Body of pancreas (tissue), 4 donors: Measurements from ENCODE around the gene MYOG. TPM values are rescaled to one million over a fixed set of nuclear protein-coding genes. Genes with fewer than 3 reads are reported as not detected.

Experiments used
- ATAC-seq: fragments of 150-250 bp; one replicate; pipeline ENCODE4 v1.9.1; 2016
- DNase-seq, 4 donors: peaks; one replicate each; pipeline ENCODE4 v3.0.0-alpha.2; 2019
- H3K27ac ChIP-seq, 4 donors: fragments of 200-600 bp; sonication (generic); 1 replicate in 3 of 4; 2 replicates in 1 of 4; pipeline versions ENCODE4 v1.5.1 to v1.6.1; 2016 to 2019; ENCODE audit warnings: mild to moderate bottlenecking in 1 of 4, mixed read lengths in 1 of 4, moderate library complexity in 1 of 4
- H3K27me3 ChIP-seq, 2 donors: fragments of 200-600 bp; sonication (generic); one replicate each; pipeline ENCODE4 v1.6.0; 2016; ENCODE audit warnings: mild to moderate bottlenecking in 1 of 2
- H3K36me3 ChIP-seq, 2 donors: fragments of 200-600 bp; sonication (generic); replicated peaks in 1 of 2; 2 replicates each; pipeline ENCODE4 v1.5.1; 2016; ENCODE audit warnings: low read depth in 2 of 2; ENCODE audit not compliant: insufficient read depth in 1 of 2
- H3K4me1 ChIP-seq: fragments of 200-600 bp; sonication (generic); one replicate; pipeline ENCODE4 v1.6.0; 2016
- H3K4me3 ChIP-seq, 2 donors: fragments of 200-600 bp; sonication (generic); 1 replicate in 1 of 2; 2 replicates in 1 of 2; pipeline ENCODE4 v1.5.1; 2016 to 2019
- H3K9me3 ChIP-seq, 3 donors: fragments of 200-600 bp; sonication (generic); 1 replicate in 2 of 3; 2 replicates in 1 of 3; pipeline ENCODE4 v1.5.1; 2016
- CTCF ChIP-seq, 7 experiments: fragments of 450-650 bp in 4 of 7; fragments of 200-600 bp in 3 of 7; sonication (generic) in 3 of 7; IDR thresholded peaks; one replicate each; pipeline ENCODE4 v1.5.1; 2016 to 2019; ENCODE audit warnings: antibody characterized with exemption in 7 of 7
- POLR2A ChIP-seq, 3 donors: fragments of 450-650 bp; IDR thresholded peaks; one replicate each; pipeline ENCODE4 v1.6.1; 2016; ENCODE audit warnings: antibody characterized with exemption in 3 of 3, mild to moderate bottlenecking in 2 of 3
- WGBS, 2 donors: methylation state at CpG; one replicate each; pipeline ENCODE4 v1.1.5; 2017; 5-methylcytosine and 5-hydroxymethylcytosine counted together
- intact Hi-C: fragments of 100-400 bp; cut with DNase I; formaldehyde crosslinking; loops from one replicate; pipeline ENCODE4 v1.15.1; 2023
- total RNA-seq, 2 donors: library from RNA; depleted of rRNA; stranded (reverse); fragments of >200 nt; gene quantifications; one replicate each; pipeline ENCODE4 v1.1.0, GENCODE V29; 2016

MYOG gene
- total RNA-seq, 2 donors from 2014 or later = not detected

DNA sequence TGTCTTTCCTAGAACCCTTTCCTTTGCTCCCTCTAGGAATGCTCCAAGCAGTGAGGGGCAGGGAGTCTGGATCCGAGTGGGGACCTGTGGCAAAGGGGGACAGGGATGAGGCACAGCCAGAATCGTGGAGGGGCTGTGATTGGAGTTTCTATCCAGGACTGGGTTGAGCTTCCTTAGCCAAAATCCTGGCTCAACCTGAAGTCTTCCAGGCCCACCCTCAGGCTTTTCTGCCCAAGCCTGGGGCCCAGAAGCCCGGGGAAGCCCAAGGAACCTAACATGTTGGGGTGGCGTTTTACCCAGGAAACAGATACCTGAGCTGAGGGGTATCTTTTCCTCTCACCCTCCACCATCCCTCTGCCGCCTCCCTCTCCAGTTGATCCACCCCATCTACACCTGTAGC is 5.4 kb downstream of the MYOG start:
- Histone ChIP-seq H3K36me3 (no peaks in the 10 kb centered on the region), H3K27me3 (peaks cover 0 to 16% of the 10 kb centered on the region in 2 donors), H3K4me3 (no peak overlapping the region), H3K9me3 (no peaks in the 10 kb centered on the region), H3K27ac (no peak overlapping the region), H3K4me1 (peaks cover 9% of the 10 kb centered on the region)
- intact Hi-C loops = no loop called here
- WGBS, 2 donors = 71 to 73% methylated on average over 4 to 5 of the region's 5 CpGs
- no peak for DNase-seq
- ATAC-seq = no peak
- TF ChIP-seq CTCF (IDR thresholded peaks at IDR 0.05) = no peak
- no peak for TF ChIP-seq POLR2A (IDR thresholded peaks at IDR 0.05)

DNA sequence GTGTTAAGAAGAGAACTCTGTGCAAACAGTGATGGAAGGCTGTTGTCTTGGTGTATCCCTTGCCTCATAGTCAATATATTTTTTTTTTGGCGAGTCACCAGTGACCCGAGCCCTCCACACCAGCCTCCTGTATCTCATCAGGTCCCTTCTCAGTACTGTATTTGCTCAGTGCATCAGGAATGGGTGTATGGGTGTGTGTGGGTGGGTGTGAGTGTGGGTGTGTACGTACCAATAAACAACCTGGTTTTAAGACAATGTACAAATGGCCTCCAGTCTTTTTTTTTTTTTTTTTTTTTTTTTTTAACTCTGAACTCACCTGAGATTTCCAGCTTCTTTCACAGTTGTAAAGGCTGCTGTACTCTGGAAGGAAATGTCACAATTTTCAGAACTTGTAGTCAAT is 7.3 kb downstream of the MYOG start:
- DNase-seq (no peak), ATAC-seq (no peak)
- TF ChIP-seq POLR2A (IDR thresholded peaks at IDR 0.05) (no peak), CTCF (IDR thresholded peaks at IDR 0.05) (no peak)
- Histone ChIP-seq H3K27ac (no peak overlapping the region), H3K4me1 (peaks cover 12% of the 10 kb centered on the region), H3K9me3 (no peaks in the 10 kb centered on the region), H3K4me3 (no peak overlapping the region), H3K27me3 (peaks cover 0 to 17% of the 10 kb centered on the region in 2 donors), H3K36me3 (no peaks in the 10 kb centered on the region)
- intact Hi-C loops = no loop called here
- 51 to 60% methylated on average over 3 of the region's 3 CpGs for WGBS, 2 donors

DNA sequence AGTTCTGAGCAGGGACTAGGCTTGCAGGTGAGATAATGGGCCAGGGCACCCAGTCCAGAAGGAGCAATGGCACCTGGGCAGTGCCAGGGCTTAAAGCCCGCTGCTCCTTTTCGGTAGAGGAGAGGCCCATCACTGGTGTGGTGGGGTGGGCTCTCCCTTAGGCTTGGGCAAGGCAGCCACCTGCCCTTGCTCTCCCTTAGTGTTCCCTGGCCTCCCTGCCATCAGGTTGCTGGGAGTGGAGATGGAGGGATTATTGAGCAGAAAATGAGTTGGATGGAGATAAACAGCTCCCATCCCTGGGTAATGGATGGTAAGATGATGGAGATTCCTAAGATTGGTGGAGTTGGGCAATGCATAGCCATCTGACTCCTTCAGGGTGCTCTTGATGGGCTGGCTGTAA is 7.9 kb downstream of the MYOG start:
- no peak overlapping the region for H3K27ac ChIP-seq
- H3K4me1 ChIP-seq = peaks cover 12% of the 10 kb centered on the region
- TF ChIP-seq POLR2A (IDR thresholded peaks at IDR 0.05) (no peak), CTCF (IDR thresholded peaks at IDR 0.05) (no peak)
- intact Hi-C loops = no loop called here
- WGBS, 2 donors = 81 to 100% methylated on average over 1 to 2 of the region's 2 CpGs
- peaks cover 0 to 17% of the 10 kb centered on the region in 2 donors for H3K27me3 ChIP-seq
- H3K4me3 ChIP-seq = no peak overlapping the region
- no peaks in the 10 kb centered on the region for H3K36me3 ChIP-seq
- ATAC-seq (no peak), DNase-seq (no peak)
- H3K9me3 ChIP-seq = no peaks in the 10 kb centered on the region

- WGBS, 2 donors = 60 to 83% methylated on average over 3 of the region's 3 CpGs
- TF ChIP-seq CTCF (IDR thresholded peaks at IDR 0.05) (no peak), POLR2A (IDR thresholded peaks at IDR 0.05) (no peak)
- H3K4me1 ChIP-seq = peaks cover 12% of the 10 kb centered on the region
- peaks cover 0 to 17% of the 10 kb centered on the region in 2 donors for H3K27me3 ChIP-seq
- H3K36me3 ChIP-seq = no peaks in the 10 kb centered on the region
- H3K27ac ChIP-seq = no peak overlapping the region
- H3K9me3 ChIP-seq = no peaks in the 10 kb centered on the region
- intact Hi-C loops = no loop called here
- ATAC-seq = no peak
- H3K4me3 ChIP-seq = no peak overlapping the region
- no peak for DNase-seq
These were observed 8.4 kb downstream of the MYOG start for GRCh38 chr1:203077367-203077766.

- 20 to 30% methylated on average over 27 to 30 of the region's 30 CpGs for WGBS, 2 donors
- Histone ChIP-seq H3K4me3 (no peak overlapping the region), H3K27me3 (peaks cover 0 to 17% of the 10 kb centered on the region in 2 donors)
These were observed 9.7 kb downstream of the MYOG start for GRCh38 chr1:203076031-203076511.

More at GRCh38 chr1:203076031-203076511, 9.7 kb downstream of the MYOG start:
- no peak overlapping the region for H3K27ac ChIP-seq
- DNase-seq = peak in 1 of 4 donors; percentile 18
- ATAC-seq = peak; percentile 36
- peaks cover 12% of the 10 kb centered on the region for H3K4me1 ChIP-seq
- H3K36me3 ChIP-seq = no peaks in the 10 kb centered on the region
- intact Hi-C loops = no loop called here
- TF ChIP-seq POLR2A (IDR thresholded peaks at IDR 0.05) (no peak), CTCF (IDR thresholded peaks at IDR 0.05) (no peak)
- no peaks in the 10 kb centered on the region for H3K9me3 ChIP-seq
